Epithelial cell of esophagus (primary cell): ENCODE measurements around the gene THPO.

ENCODE experiments used
- DNase-seq: peaks from one replicate; pipeline ENCODE4 v3.0.0; 2010; ENCODE audit warnings: low read depth
- H3K4me3 ChIP-seq: 2 replicates; pipeline ENCODE4 v1.5.1; 2011; ENCODE audit warnings: mild to moderate bottlenecking, low read length, control low read depth
- CTCF ChIP-seq: IDR thresholded peaks from 2 replicates; pipeline ENCODE4 v1.5.1; 2011; ENCODE audit warnings: low read depth, mild to moderate bottlenecking, low read length, control low read depth, inconsistent platforms; ENCODE audit not compliant: insufficient read depth; ENCODE audit errors: missing control alignments

The THPO gene

GRCh38 chr3:184391266-184391665, 13.3 kb upstream of the THPO start:
- DNase-seq: peak; percentile 17
- no peak for TF ChIP-seq CTCF
- H3K4me3 ChIP-seq: no peak overlapping the region

DNA sequence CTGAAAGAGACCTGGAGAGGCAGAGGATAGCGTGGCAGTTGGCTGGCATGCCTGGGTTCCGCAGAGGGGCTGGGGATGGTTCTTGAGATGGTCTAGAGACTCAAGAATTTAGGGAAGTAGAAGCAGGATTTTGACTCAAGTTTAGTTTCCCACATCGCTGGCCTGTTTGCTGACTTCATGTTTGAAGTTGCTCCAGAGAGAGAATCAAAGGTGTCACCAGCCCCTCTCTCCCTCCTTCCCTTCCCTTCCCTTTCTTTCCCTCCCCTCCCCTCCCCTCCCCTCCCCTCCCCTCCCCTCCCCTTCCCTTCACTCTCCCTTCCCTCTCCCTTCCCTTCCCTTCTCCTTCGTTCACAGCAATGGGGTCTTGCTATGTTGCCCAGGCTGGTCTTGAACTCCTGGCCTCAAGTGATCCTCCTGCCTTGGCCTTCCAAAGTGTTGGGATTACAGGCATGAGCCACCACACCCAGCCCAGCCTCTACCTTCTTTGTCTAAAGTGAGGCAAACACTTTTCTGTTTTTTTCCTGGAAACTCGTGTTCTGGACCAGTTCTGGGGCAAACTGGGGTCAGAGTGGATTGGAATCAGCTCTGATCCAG, 12.0 kb upstream of the THPO start:
- no peak overlapping the region for H3K4me3 ChIP-seq
- TF ChIP-seq CTCF: no peak
- DNase-seq: no peak

- no peak overlapping the region for H3K4me3 ChIP-seq
- no peak for DNase-seq
- no peak for TF ChIP-seq CTCF
Observed at GRCh38 chr3:184389384-184389783, 11.4 kb upstream of the THPO start.

DNA sequence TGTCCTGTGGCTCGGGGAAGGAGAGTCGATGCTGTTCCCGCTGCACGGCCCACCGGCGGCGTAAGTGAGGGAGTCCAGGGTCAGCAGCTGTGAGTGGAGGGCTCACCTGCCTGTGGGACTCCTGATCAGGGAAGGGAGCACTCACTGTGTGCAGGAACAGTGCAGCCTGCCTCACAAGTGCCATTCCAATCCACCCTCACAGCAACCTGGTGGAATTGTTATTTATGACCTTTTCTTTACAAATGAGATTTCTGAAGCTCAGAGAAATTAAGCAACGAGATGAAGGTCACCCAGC, 10.9 kb upstream of the THPO start:
- TF ChIP-seq CTCF: no peak
- no peak for DNase-seq
- no peak overlapping the region for H3K4me3 ChIP-seq

DNA sequence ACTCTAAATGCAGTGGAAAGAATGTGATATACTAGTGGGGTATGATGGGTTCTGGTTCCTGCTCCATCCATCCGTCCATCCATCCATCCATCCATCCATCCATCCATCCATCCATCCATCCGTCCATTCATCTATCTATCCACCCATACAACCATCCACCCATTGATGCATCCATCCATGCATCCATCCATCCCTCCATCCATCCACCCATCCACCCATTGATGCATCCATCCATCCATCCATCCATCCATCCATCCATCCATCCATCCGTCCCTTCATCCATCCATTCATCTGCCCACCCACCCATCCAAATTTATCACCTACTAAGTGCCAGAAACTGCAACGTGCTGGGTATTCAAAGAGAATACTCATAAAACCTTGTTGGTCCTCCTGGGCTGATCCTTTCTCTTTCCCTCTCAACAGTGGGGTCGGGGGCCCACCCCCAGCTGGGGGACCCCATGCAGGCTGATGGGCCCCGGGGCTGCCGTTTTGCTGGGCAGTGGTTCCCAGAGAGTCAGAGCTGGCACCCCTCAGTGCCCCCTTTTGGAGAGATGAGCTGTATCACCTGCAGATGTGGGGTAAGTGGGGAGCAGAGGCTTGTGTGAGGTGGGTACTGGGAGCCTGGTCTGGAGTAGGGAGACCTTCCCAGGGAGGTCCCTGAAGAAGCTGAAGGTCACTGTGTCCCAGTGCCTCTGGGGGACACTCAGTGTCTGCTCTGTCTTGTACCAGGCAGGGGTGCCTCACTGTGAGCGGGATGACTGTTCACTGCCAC, 10.3 kb upstream of the THPO start:
- TF ChIP-seq CTCF: no peak
- no peak overlapping the region for H3K4me3 ChIP-seq
- no peak for DNase-seq

- no peak for DNase-seq
- TF ChIP-seq CTCF: no peak
- no peak overlapping the region for H3K4me3 ChIP-seq
Observed at GRCh38 chr3:184387174-184387714, 9.2 kb upstream of the THPO start.
